Middle frontal gyrus (tissue), 1 donor: ENCODE data around the gene ATP1A1.

Source experiments
- DNase-seq: peaks from one replicate; pipeline ENCODE4 v3.0.0-alpha.2; 2015; ENCODE audit warnings: low spot score; ENCODE audit errors: extremely low spot score

The ATP1A1 gene

GRCh38 chr1:116389013-116389412 lies 16.0 kb downstream of the ATP1A1 start:
- no peak for DNase-seq

GRCh38 chr1:116389686-116390085 lies 16.6 kb downstream of the ATP1A1 start:
- DNase-seq: no peak

GRCh38 chr1:116390195-116390594 lies 17.2 kb downstream of the ATP1A1 start:
- DNase-seq: no peak

GRCh38 chr1:116391185-116391584 lies 18.1 kb downstream of the ATP1A1 start:
- DNase-seq: no peak

GRCh38 chr1:116392717-116393404 lies 19.8 kb downstream of the ATP1A1 start:
- no peak for DNase-seq

- no peak for DNase-seq
Observed at GRCh38 chr1:116393792-116394191, 20.7 kb downstream of the ATP1A1 start.

- no peak for DNase-seq
Observed at GRCh38 chr1:116394270-116394669, 21.2 kb downstream of the ATP1A1 start.

GRCh38 chr1:116396769-116397168 lies 23.7 kb downstream of the ATP1A1 start:
- DNase-seq: no peak

- DNase-seq: no peak
Observed at GRCh38 chr1:116397728-116398127, 24.7 kb downstream of the ATP1A1 start.

- DNase-seq: no peak
Observed at GRCh38 chr1:116400780-116401179, 27.7 kb downstream of the ATP1A1 start.

GRCh38 chr1:116401646-116402176 lies 28.7 kb downstream of the ATP1A1 start:
- DNase-seq: no peak

- DNase-seq: no peak
Observed at GRCh38 chr1:116402333-116402732, 29.3 kb downstream of the ATP1A1 start.

- no peak for DNase-seq
Observed at GRCh38 chr1:116403496-116404136, 30.6 kb downstream of the ATP1A1 start.

- DNase-seq: no peak
Observed at GRCh38 chr1:116404699-116405098, 31.7 kb downstream of the ATP1A1 start.

- DNase-seq: no peak
Observed at GRCh38 chr1:116405241-116406135, 32.4 kb downstream of the ATP1A1 start.

GRCh38 chr1:116407033-116407432 lies 34.0 kb downstream of the ATP1A1 start:
- DNase-seq: no peak

- no peak for DNase-seq
Observed at GRCh38 chr1:116408193-116408592, 35.1 kb downstream of the ATP1A1 start.

- DNase-seq: no peak
Observed at GRCh38 chr1:116408803-116409720, 36.0 kb downstream of the ATP1A1 start.

GRCh38 chr1:116409751-116410191 lies 36.7 kb downstream of the ATP1A1 start:
- DNase-seq: no peak

- DNase-seq: no peak
Observed at GRCh38 chr1:116411784-116412479, 38.9 kb downstream of the ATP1A1 start.
